AG04450 (cell line): Measurements from ENCODE around the gene CRYGA. TPM values are rescaled to one million over a fixed set of nuclear protein-coding genes. Genes with fewer than 3 reads are reported as not detected.
"Not testable (repeated sequence)": the region's sequence is repeated elsewhere in the genome, so short reads cannot be mapped to it uniquely, and the experiment has no call there.

Source experiments
- CTCF ChIA-PET: fragments of 300-600, 350-600 bp; formaldehyde crosslinking; extraction: SDS; loops from one replicate; lab custom pipeline; 2022; ENCODE audit warnings: antibody characterized with exemption, inconsistent platforms; lab: Charles Lee
- POLR2A ChIA-PET: fragments of 350-600 bp; formaldehyde crosslinking; extraction: SDS; loops from one replicate; lab custom pipeline; 2021; ENCODE audit warnings: antibody characterized with exemption, inconsistent platforms; lab: Yijun Ruan, JAX
- DNase-seq: peaks from one replicate; pipeline ENCODE4 v3.0.0-alpha.2; 2011; ENCODE audit warnings: low read depth, low spot score
- H3K27ac ChIP-seq: one replicate; pipeline ENCODE4 v1.5.1; 2012; ENCODE audit warnings: low read depth, low read length, control low read depth
- H3K27me3 ChIP-seq: one replicate; pipeline ENCODE4 v1.6.0; 2012; ENCODE audit warnings: low read length; ENCODE audit not compliant: control insufficient read depth, insufficient read depth
- H3K4me3 ChIP-seq: 2 replicates; pipeline ENCODE4 v1.5.1; 2011; ENCODE audit warnings: mild to moderate bottlenecking, low read depth, low read length, control low read depth
- H3K9me3 ChIP-seq: 2 replicates; pipeline ENCODE4 v1.5.1; 2012; ENCODE audit warnings: low read length; ENCODE audit not compliant: control insufficient read depth, insufficient read depth
- polyA plus RNA-seq: library from polyadenylated mRNA; depleted of rRNA; stranded (reverse); fragments of >200 nt; gene quantifications from 2 replicates; pipeline ENCODE4 v1.2.3, GENCODE V29; 2011; rRNA removed
- TF ChIP-seq, protein P1 (sequence below): IDR thresholded peaks from 2 replicates; pipeline ENCODE4 v1.5.1; 2011; ENCODE audit warnings: low read depth, low read length, control low read depth, inconsistent platforms

Gene CRYGA
- polyA plus RNA-seq, 1 experiment, result not detected

GRCh38 chr2:208112969-208113368 is 50.4 kb downstream of the CRYGA start:
- Histone ChIP-seq H3K9me3 (no peaks in the 10 kb centered on the region; the same call in 1 of the 2 replicates), H3K27me3 (peaks cover 23% of the 10 kb centered on the region), H3K27ac (no peak overlapping the region), H3K4me3 (no peak overlapping the region)
- DNase-seq, result no peak
- ChIA-PET POLR2A (no interaction called here), CTCF (no interaction called here)
- TF ChIP-seq, protein P1, sequence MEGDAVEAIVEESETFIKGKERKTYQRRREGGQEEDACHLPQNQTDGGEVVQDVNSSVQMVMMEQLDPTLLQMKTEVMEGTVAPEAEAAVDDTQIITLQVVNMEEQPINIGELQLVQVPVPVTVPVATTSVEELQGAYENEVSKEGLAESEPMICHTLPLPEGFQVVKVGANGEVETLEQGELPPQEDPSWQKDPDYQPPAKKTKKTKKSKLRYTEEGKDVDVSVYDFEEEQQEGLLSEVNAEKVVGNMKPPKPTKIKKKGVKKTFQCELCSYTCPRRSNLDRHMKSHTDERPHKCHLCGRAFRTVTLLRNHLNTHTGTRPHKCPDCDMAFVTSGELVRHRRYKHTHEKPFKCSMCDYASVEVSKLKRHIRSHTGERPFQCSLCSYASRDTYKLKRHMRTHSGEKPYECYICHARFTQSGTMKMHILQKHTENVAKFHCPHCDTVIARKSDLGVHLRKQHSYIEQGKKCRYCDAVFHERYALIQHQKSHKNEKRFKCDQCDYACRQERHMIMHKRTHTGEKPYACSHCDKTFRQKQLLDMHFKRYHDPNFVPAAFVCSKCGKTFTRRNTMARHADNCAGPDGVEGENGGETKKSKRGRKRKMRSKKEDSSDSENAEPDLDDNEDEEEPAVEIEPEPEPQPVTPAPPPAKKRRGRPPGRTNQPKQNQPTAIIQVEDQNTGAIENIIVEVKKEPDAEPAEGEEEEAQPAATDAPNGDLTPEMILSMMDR, result no peak

- H3K27me3 ChIP-seq, result peaks cover 23% of the 10 kb centered on the region
- CTCF ChIA-PET, H3K27ac ChIP-seq, H3K4me3 ChIP-seq, H3K9me3 ChIP-seq, DNase-seq, POLR2A ChIA-PET: not testable (repeated sequence)
Measured at GRCh38 chr2:208112273-208112745, 51.1 kb downstream of the CRYGA start.

Other genes starting within 250 kb of the CRYGA start
- 5.3 and 7.0 TPM in 2 replicates for gene PLEKHM3, start 138.1 kb downstream of the CRYGA start, polyA plus RNA-seq
- not detected in 2 replicates for gene CRYGD, start 39.1 kb downstream of the CRYGA start, polyA plus RNA-seq
- not detected in 2 replicates for gene CRYGC, start 33.8 kb downstream of the CRYGA start, polyA plus RNA-seq
- gene CRYGB, start 17.4 kb downstream of the CRYGA start, polyA plus RNA-seq, result not detected in 2 replicates
- gene C2orf80, start 26.4 kb upstream of the CRYGA start, polyA plus RNA-seq, result not detected in 2 replicates
- 111 and 148 TPM in 2 replicates for gene IDH1, start 91.5 kb upstream of the CRYGA start, polyA plus RNA-seq
- 19.6 and 23.8 TPM in 2 replicates for gene PIKFYVE, start 102.7 kb upstream of the CRYGA start, polyA plus RNA-seq
- not detected in 2 replicates for gene PTH2R, start 243.2 kb upstream of the CRYGA start, polyA plus RNA-seq